K562 (cell line): ENCODE data around the gene E2F3. TPM values are rescaled to one million over a fixed set of nuclear protein-coding genes. Genes with fewer than 3 reads are reported as not detected.

Experiments used
- BACH1 ChIP-seq: fragments of 200-800 bp; sonication (Bioruptor generic); IDR thresholded peaks from 2 replicates; pipeline ENCODE4 v1.6.1; 2016; ENCODE audit warnings: missing genetic modification characterization, missing compliant biosample characterization
- EHMT2 ChIP-seq: fragments of 450-650 bp; IDR thresholded peaks from 2 replicates; pipeline ENCODE4 v1.6.1; 2018; ENCODE audit warnings: antibody characterized with exemption
- ERF ChIP-seq: fragments of 450-650 bp; formaldehyde crosslinking; IDR thresholded peaks from 2 replicates; pipeline ENCODE4 v1.4.0; 2020; ENCODE audit warnings: mild to moderate bottlenecking, mixed read lengths
- FOSL1 ChIP-seq: fragments of 200-800 bp; sonication (Bioruptor generic); conservative IDR thresholded peaks from 2 replicates; pipeline ENCODE4 v1.6.1; 2016; ENCODE audit warnings: missing genetic modification characterization, missing compliant biosample characterization
- FOXK2 ChIP-seq, 2 experiments: fragments of 450-650 bp; IDR thresholded peaks in 1 of 2; conservative IDR thresholded peaks in 1 of 2; 2 replicates each; pipeline ENCODE4 v1.6.1; 2016; ENCODE audit warnings: low read depth in 2 of 2, mild to moderate bottlenecking in 1 of 2
- GATAD2A ChIP-seq: fragments of 450-650 bp; IDR thresholded peaks from 2 replicates; pipeline ENCODE4 v1.6.1; 2017
- GMEB1 ChIP-seq: fragments of 250-450 bp; sonication (Bioruptor Pico); IDR thresholded peaks from 2 replicates; pipeline ENCODE4 v1.4.0; 2020; ENCODE audit warnings: mild to moderate bottlenecking
- HBP1 ChIP-seq: fragments of 450-650 bp; formaldehyde crosslinking; IDR thresholded peaks from 2 replicates; pipeline ENCODE4 v1.4.0; 2022; ENCODE audit warnings: missing genetic modification characterization
- HMGN3 ChIP-seq: IDR thresholded peaks from 2 replicates; pipeline ENCODE4 v1.6.1; 2011; ENCODE audit warnings: borderline replicate concordance, low read depth, mild to moderate bottlenecking, mixed read lengths, low read length; ENCODE audit not compliant: insufficient read length; ENCODE audit errors: extremely low read depth
- HNRNPLL ChIP-seq: fragments of 200-400 bp; formaldehyde crosslinking; IDR thresholded peaks from 2 replicates; pipeline ENCODE4 v1.6.1; 2017; ENCODE audit warnings: low read length, low read depth, mild to moderate bottlenecking; ENCODE audit not compliant: poor library complexity, severe bottlenecking
- KLF16 ChIP-seq: IDR thresholded peaks from 2 replicates; pipeline ENCODE4 v1.6.1; 2016; ENCODE audit warnings: antibody characterized with exemption
- LCOR ChIP-seq: sonication (generic); formaldehyde crosslinking; IDR thresholded peaks from 2 replicates; pipeline ENCODE4 v1.8.0; 2022; ENCODE audit warnings: mild to moderate bottlenecking, missing genetic modification reagents
- MEF2D ChIP-seq: conservative IDR thresholded peaks from 2 replicates; pipeline ENCODE4 v1.6.1; 2016; ENCODE audit warnings: low read depth, missing genetic modification characterization, missing compliant biosample characterization
- MYNN ChIP-seq, 2 experiments: sonication (generic); formaldehyde crosslinking in 1 of 2; IDR thresholded peaks; 2 replicates each; pipeline versions ENCODE4 v1.5.0 to v1.6.1; 2016 to 2020; ENCODE audit warnings: antibody characterized with exemption in 1 of 2, missing genetic modification reagents in 1 of 2
- NR2C2 ChIP-seq, 2 experiments: fragments of 200-800 bp in 1 of 2; sonication (Bioruptor generic) in 1 of 2; sonication (generic) in 1 of 2; formaldehyde crosslinking in 1 of 2; IDR thresholded peaks; 2 replicates each; pipeline versions ENCODE4 v1.6.1 to v1.8.0; 2016 to 2022; ENCODE audit warnings: mild to moderate bottlenecking in 1 of 2, missing compliant biosample characterization in 1 of 2, missing genetic modification characterization in 1 of 2, missing genetic modification reagents in 1 of 2
- PHF21A ChIP-seq: fragments of 450-650 bp; IDR thresholded peaks from 2 replicates; pipeline ENCODE4 v1.6.1; 2017; ENCODE audit warnings: low read depth, borderline replicate concordance
- PKNOX1 ChIP-seq: fragments of 450-650 bp; IDR thresholded peaks from 2 replicates; pipeline ENCODE4 v1.6.1; 2016
- POLR2B ChIP-seq: fragments of 450-650 bp; IDR thresholded peaks from 2 replicates; pipeline ENCODE4 v1.6.1; 2018; ENCODE audit warnings: low read depth; ENCODE audit not compliant: partially characterized antibody
- ZNF785 ChIP-seq: fragments of 250-450 bp; sonication (Bioruptor Pico); IDR thresholded peaks from 2 replicates; pipeline ENCODE4 v1.4.0; 2020; ENCODE audit warnings: mild to moderate bottlenecking
- polyA plus RNA-seq, 8 experiments: library from polyadenylated mRNA; depleted of rRNA in 4 of 8; stranded (reverse) in 5 of 8; unstranded in 3 of 8; fragments of >200 nt; fragmentation: Nextera tagmentation in 2 of 8; fragmentation: Illumina TruSeq in 1 of 8; extraction: Ambion mirVana in 2 of 8; extraction: Trizol in 1 of 8; gene quantifications; 2 replicates each; pipeline versions ENCODE4 v1.2.1 to v1.2.3, GENCODE V29; 2011 to 2014; ENCODE audit warnings: inconsistent platforms in 1 of 8, missing spikeins in 1 of 8
- total RNA-seq, 7 experiments: library from RNA; depleted of rRNA in 6 of 7; stranded (reverse); fragments of >200 nt in 6 of 7; fragmentation: Illumina TruSeq in 2 of 7; extraction: Trizol in 2 of 7; gene quantifications; 2 replicates each; pipeline versions ENCODE4 v1.2.1 to v1.2.3, GENCODE V29; 2011 to 2021; ENCODE audit warnings: low replicate concordance in 1 of 7

The E2F3 gene
- total and polyA plus RNA-seq, 9 of the 15 experiments (the other 6 are each of a cell fraction or from before 2014, with no cell fraction given) = 11.1 to 44.7 (median 27.2) TPM

- TF ChIP-seq GATAD2A = peak; percentile 63
- TF ChIP-seq HNRNPLL = no peak
- TF ChIP-seq MEF2D = peak; percentile 93
- peak; percentile 78 for TF ChIP-seq MYNN (IDR thresholded peaks at IDR 0.05)
- no peak for TF ChIP-seq MYNN (CRISPR knock-in tag; IDR thresholded peaks at IDR 0.05)
- TF ChIP-seq POLR2B = peak; percentile 6
- peak; percentile 80 for TF ChIP-seq KLF16
- TF ChIP-seq EHMT2 = peak; percentile 73; the same call in 1 of the 2 replicates
- no peak for TF ChIP-seq ERF (CRISPR knock-in tag)
- peak; percentile 33; the same call in 1 of the 2 replicates for TF ChIP-seq PKNOX1
- peak; percentile 68 for TF ChIP-seq FOSL1 (tag)
- TF ChIP-seq ZNF785 (CRISPR knock-in tag) = no peak
- TF ChIP-seq NR2C2 (CRISPR knock-in tag; IDR thresholded peaks at IDR 0.05) = no peak
- TF ChIP-seq NR2C2 (tag; IDR thresholded peaks at IDR 0.05) = peak; percentile 34
- TF ChIP-seq LCOR (CRISPR knock-in tag) = peak; percentile 66
- peak; percentile 48 for TF ChIP-seq HMGN3
- TF ChIP-seq GMEB1 (CRISPR knock-in tag) = no peak
- no peak for TF ChIP-seq BACH1 (tag)
- no peak for TF ChIP-seq HBP1
- peak in 1 of 2 experiments; percentile 33; a peak in 2 of 4 replicates for TF ChIP-seq FOXK2 (conservative IDR thresholded peaks at IDR 0.05 in 1 of 2, IDR thresholded peaks at IDR 0.05 in 1 of 2; ENCODE audit: low read depth in 2 of 2)
- TF ChIP-seq PHF21A = peak; percentile 10; the same call in 1 of the 2 replicates
These were observed 56.6 kb downstream of the E2F3 start (continued) for GRCh38 chr6:20458027-20458894.
